ENCODE data around the gene MYH14. TPM values are rescaled to one million over a fixed set of nuclear protein-coding genes. Genes with fewer than 3 reads are reported as not detected.

MYH14 gene
- total and polyA plus RNA-seq, 9 of the 15 experiments (the other 6 are each of a cell fraction or from before 2014, with no cell fraction given): 0.04 to 0.86 (median 0.19) TPM; not detected in 2

- TF ChIP-seq RAD21 (CRISPR knock-in tag; conservative IDR thresholded peaks at IDR 0.05 in 1 of 2, IDR thresholded peaks at IDR 0.05 in 1 of 2): peak; percentile 86 to 91
- TF ChIP-seq HOXB6 (CRISPR knock-in tag; IDR thresholded peaks at IDR 0.05; ENCODE audit: borderline replicate concordance): no peak
- 0 out of 2 replicates have a peak, but pooled peaks have one; percentile 51 for TF ChIP-seq ZNF766 (CRISPR knock-in tag; conservative IDR thresholded peaks at IDR 0.05)
- no peak for TF ChIP-seq ZNF655 (CRISPR knock-in tag; IDR thresholded peaks at IDR 0.05)
- no peak for TF ChIP-seq MCM2 (IDR thresholded peaks at IDR 0.05; ENCODE audit: low read depth)
- no peak for TF ChIP-seq GTF2A2 (tag; IDR thresholded peaks at IDR 0.05)
- peak; percentile 78 for TF ChIP-seq CREB1 (IDR thresholded peaks at IDR 0.05)
- peak; percentile 77 for TF ChIP-seq CREB1 (CRISPR knock-in tag; IDR thresholded peaks at IDR 0.05)
- no peak for TF ChIP-seq WHSC1 (IDR thresholded peaks at IDR 0.05; ENCODE audit: low read length)
- peak; percentile 71; the same call in 1 of the 2 replicates for TF ChIP-seq CREB3L1 (IDR thresholded peaks at IDR 0.05; ENCODE audit: borderline replicate concordance, low read depth)
- peak; percentile 82 to 95 for TF ChIP-seq MAZ (CRISPR knock-in tag; conservative IDR thresholded peaks at IDR 0.05 in 1 of 2, IDR thresholded peaks at IDR 0.05 in 1 of 2)
- TF ChIP-seq KAT7 (CRISPR knock-in tag; IDR thresholded peaks at IDR 0.05; ENCODE audit: borderline replicate concordance): no peak
- no peak for TF ChIP-seq TGIF2 (CRISPR knock-in tag; IDR thresholded peaks at IDR 0.05)
- TF ChIP-seq RCOR1 (IDR thresholded peaks at IDR 0.05; ENCODE audit: borderline replicate concordance in 1 of 2, low read depth in 2 of 2, low read length in 2 of 2): peak in 1 of 2 experiments; percentile 23; a peak in 1 of 4 replicates
- no peak for TF ChIP-seq E2F3 (CRISPR knock-in tag; IDR thresholded peaks at IDR 0.05)
- no peak for TF ChIP-seq ZNF717 (CRISPR knock-in tag; IDR thresholded peaks at IDR 0.05)
- no peak for TF ChIP-seq POLR3A (IDR thresholded peaks at IDR 0.05; ENCODE audit: borderline replicate concordance, extremely low read depth, insufficient read depth, insufficient read length)
- no peak for TF ChIP-seq CBFA2T2 (conservative IDR thresholded peaks at IDR 0.05)
- TF ChIP-seq, protein P1, sequence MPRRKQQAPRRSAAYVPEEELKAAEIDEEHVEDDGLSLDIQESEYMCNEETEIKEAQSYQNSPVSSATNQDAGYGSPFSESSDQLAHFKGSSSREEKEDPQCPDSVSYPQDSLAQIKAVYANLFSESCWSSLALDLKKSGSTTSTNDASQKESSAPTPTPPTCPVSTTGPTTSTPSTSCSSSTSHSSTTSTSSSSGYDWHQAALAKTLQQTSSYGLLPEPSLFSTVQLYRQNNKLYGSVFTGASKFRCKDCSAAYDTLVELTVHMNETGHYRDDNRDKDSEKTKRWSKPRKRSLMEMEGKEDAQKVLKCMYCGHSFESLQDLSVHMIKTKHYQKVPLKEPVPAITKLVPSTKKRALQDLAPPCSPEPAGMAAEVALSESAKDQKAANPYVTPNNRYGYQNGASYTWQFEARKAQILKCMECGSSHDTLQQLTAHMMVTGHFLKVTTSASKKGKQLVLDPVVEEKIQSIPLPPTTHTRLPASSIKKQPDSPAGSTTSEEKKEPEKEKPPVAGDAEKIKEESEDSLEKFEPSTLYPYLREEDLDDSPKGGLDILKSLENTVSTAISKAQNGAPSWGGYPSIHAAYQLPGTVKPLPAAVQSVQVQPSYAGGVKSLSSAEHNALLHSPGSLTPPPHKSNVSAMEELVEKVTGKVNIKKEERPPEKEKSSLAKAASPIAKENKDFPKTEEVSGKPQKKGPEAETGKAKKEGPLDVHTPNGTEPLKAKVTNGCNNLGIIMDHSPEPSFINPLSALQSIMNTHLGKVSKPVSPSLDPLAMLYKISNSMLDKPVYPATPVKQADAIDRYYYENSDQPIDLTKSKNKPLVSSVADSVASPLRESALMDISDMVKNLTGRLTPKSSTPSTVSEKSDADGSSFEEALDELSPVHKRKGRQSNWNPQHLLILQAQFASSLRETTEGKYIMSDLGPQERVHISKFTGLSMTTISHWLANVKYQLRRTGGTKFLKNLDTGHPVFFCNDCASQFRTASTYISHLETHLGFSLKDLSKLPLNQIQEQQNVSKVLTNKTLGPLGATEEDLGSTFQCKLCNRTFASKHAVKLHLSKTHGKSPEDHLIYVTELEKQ (CRISPR knock-in tag; IDR thresholded peaks at IDR 0.05): no peak
- no peak for TF ChIP-seq PREB (CRISPR knock-in tag; IDR thresholded peaks at IDR 0.05)
Measured at GRCh38 chr19:50357178-50358100, 154.0 kb downstream of the MYH14 start (continued).

All from K562 (cell line).